Fibroblast of pulmonary artery (primary cell): ENCODE results near the gene FAM222A.

ENCODE experiments used
- DNase-seq: peaks from one replicate; pipeline ENCODE4 v3.0.0-alpha.2; 2010; ENCODE audit warnings: low read depth
- H3K4me3 ChIP-seq: replicated peaks from 2 replicates; pipeline ENCODE4 v1.5.1; 2011; ENCODE audit warnings: low read depth, mild to moderate bottlenecking, control low read depth, low read length, moderate library complexity
- CTCF ChIP-seq: IDR thresholded peaks from 2 replicates; pipeline ENCODE4 v1.5.1; 2011; ENCODE audit warnings: mild to moderate bottlenecking, control low read depth, low read length, inconsistent platforms; ENCODE audit errors: missing control alignments

The FAM222A gene

GRCh38 chr12:109698820-109699219 lies 14.8 kb upstream of the FAM222A start:
- DNase-seq: no peak
- no peak overlapping the region for H3K4me3 ChIP-seq
- TF ChIP-seq CTCF: no peak

GRCh38 chr12:109701064-109701463 lies 12.6 kb upstream of the FAM222A start:
- TF ChIP-seq CTCF: no peak
- H3K4me3 ChIP-seq: no peak overlapping the region
- no peak for DNase-seq

GRCh38 chr12:109702111-109702841 lies 11.3 kb upstream of the FAM222A start:
- no peak for TF ChIP-seq CTCF
- no peak overlapping the region for H3K4me3 ChIP-seq
- no peak for DNase-seq

- TF ChIP-seq CTCF: no peak
- H3K4me3 ChIP-seq: no peak overlapping the region
- DNase-seq: no peak
Observed at GRCh38 chr12:109703684-109704083, 9.9 kb upstream of the FAM222A start.

- no peak for TF ChIP-seq CTCF
- DNase-seq: no peak
- H3K4me3 ChIP-seq: no peak overlapping the region
Observed at GRCh38 chr12:109704371-109705098, 9.1 kb upstream of the FAM222A start.

GRCh38 chr12:109705291-109705690 lies 8.3 kb upstream of the FAM222A start:
- no peak overlapping the region for H3K4me3 ChIP-seq
- no peak for TF ChIP-seq CTCF
- DNase-seq: no peak
